ENCODE data around the gene AP1S3. TPM values are rescaled to one million over a fixed set of nuclear protein-coding genes. Genes with fewer than 3 reads are reported as not detected.

Gene AP1S3
- total RNA-seq, 1 donor from 2014 or later, result 4.1 TPM

DNA sequence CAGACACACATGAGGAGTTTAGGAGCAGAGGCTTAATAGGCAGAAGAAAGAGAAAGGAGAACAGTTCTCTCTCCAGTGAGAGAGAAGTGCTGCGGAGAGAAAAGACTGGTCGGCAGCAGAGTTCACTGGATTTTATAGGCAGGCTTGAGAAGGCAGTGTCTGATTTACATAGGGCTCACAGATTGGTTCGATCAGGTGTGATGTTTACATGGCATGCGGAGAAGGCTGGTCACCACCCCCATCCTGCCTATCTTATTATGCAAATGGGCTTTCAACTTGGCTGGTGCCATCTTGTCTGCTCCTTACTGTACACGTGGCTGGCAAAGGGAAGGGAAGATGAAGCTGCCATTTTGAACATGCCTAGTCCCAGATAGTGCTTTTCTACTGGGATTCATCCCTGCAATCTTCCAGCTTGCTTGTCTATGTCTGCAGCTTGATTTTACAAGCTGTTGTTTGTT, 113.4 kb downstream of the AP1S3 start:
- Mint-ChIP-seq H3K36me3 (ENCODE audit: low read depth) (peaks cover 17% of the 10 kb centered on the region), H3K27me3 (ENCODE audit: low read depth) (no peaks in the 10 kb centered on the region), H3K27ac (ENCODE audit: unreplicated experiment) (peak overlapping the region; percentile 99), H3K9me3 (peaks cover 3% of the 10 kb centered on the region), H3K4me1 (peaks cover 73% of the 10 kb centered on the region), H3K4me3 (peak overlapping the region; percentile 97)
- peak; percentile 59 for DNase-seq (ENCODE audit: low read depth, low spot score)
- TF ChIP-seq CTCF (conservative IDR thresholded peaks at IDR 0.05), result no peak

GRCh38 chr2:223722226-223722625, 115.2 kb downstream of the AP1S3 start:
- no peak for DNase-seq (ENCODE audit: low read depth, low spot score)
- Mint-ChIP-seq H3K4me1 (peaks cover 64% of the 10 kb centered on the region), H3K27ac (ENCODE audit: unreplicated experiment) (peak overlapping the region; percentile 35), H3K27me3 (ENCODE audit: low read depth) (no peaks in the 10 kb centered on the region), H3K9me3 (peaks cover 7% of the 10 kb centered on the region), H3K36me3 (ENCODE audit: low read depth) (peaks cover 31% of the 10 kb centered on the region), H3K4me3 (peak overlapping the region; percentile 97)
- no peak for TF ChIP-seq CTCF (conservative IDR thresholded peaks at IDR 0.05)

DNA sequence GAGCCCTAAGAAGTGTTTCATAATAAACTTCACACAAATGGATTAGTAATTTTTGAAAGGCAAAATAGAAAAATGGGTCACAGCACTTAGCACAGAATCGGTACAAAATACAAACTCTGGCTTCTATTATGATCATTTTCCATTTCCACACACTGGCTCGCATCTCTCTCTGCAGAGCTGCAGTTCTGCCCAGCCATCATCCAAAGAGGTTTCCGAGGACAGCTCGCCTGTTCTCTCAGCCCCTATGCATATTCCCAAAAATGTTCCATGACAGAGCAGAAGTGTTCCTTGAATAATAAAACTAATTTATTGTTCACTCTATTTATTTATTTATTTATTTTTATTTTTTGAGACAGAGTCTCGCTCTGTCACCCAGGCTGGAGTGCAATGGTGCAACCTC, 115.6 kb downstream of the AP1S3 start:
- Mint-ChIP-seq H3K27me3 (ENCODE audit: low read depth) (no peaks in the 10 kb centered on the region), H3K36me3 (ENCODE audit: low read depth) (peaks cover 35% of the 10 kb centered on the region), H3K4me1 (peaks cover 60% of the 10 kb centered on the region), H3K4me3 (peak overlapping the region; percentile 88), H3K27ac (ENCODE audit: unreplicated experiment) (no peak overlapping the region), H3K9me3 (peaks cover 10% of the 10 kb centered on the region)
- no peak for TF ChIP-seq CTCF (conservative IDR thresholded peaks at IDR 0.05)
- no peak for DNase-seq (ENCODE audit: low read depth, low spot score)

- DNase-seq (ENCODE audit: low read depth, low spot score), result no peak
- H3K36me3 Mint-ChIP-seq (ENCODE audit: low read depth), result peaks cover 43% of the 10 kb centered on the region
- peak overlapping the region; percentile 88 for H3K4me3 Mint-ChIP-seq
- H3K9me3 Mint-ChIP-seq, result peaks cover 10% of the 10 kb centered on the region
- no peak overlapping the region for H3K27ac Mint-ChIP-seq (ENCODE audit: unreplicated experiment)
- H3K27me3 Mint-ChIP-seq (ENCODE audit: low read depth), result no peaks in the 10 kb centered on the region
- no peak for TF ChIP-seq CTCF (conservative IDR thresholded peaks at IDR 0.05)
- peaks cover 46% of the 10 kb centered on the region for H3K4me1 Mint-ChIP-seq
Observed at GRCh38 chr2:223720367-223720766, 117.0 kb downstream of the AP1S3 start.

GRCh38 chr2:223712642-223713041, 124.7 kb downstream of the AP1S3 start:
- H3K27me3 Mint-ChIP-seq (ENCODE audit: low read depth), result no peaks in the 10 kb centered on the region
- DNase-seq (ENCODE audit: low read depth, low spot score), result no peak
- H3K4me1 Mint-ChIP-seq, result no peaks in the 10 kb centered on the region
- H3K36me3 Mint-ChIP-seq (ENCODE audit: low read depth), result peaks cover 27% of the 10 kb centered on the region
- H3K4me3 Mint-ChIP-seq, result no peak overlapping the region
- H3K27ac Mint-ChIP-seq (ENCODE audit: unreplicated experiment), result no peak overlapping the region
- peaks cover 7% of the 10 kb centered on the region for H3K9me3 Mint-ChIP-seq
- no peak for TF ChIP-seq CTCF (conservative IDR thresholded peaks at IDR 0.05)

Data from neural crest cell (in vitro differentiated cells).